GM23338 (cell line): Measurements from ENCODE around the gene LHX4. TPM values are rescaled to one million over a fixed set of nuclear protein-coding genes. Genes with fewer than 3 reads are reported as not detected.

Experiments
- ATAC-seq: fragments of 200-7000 bp; cut with Tn5 transposase; 3 replicates; pipeline ENCODE4 v1.9.1; 2020
- DNase-seq: peaks from one replicate; pipeline ENCODE4 v3.0.0-alpha.2; 2015; ENCODE audit warnings: low spot score
- H2AFZ ChIP-seq: fragments of 200-600 bp; sonication (generic); 2 replicates; pipeline ENCODE4 v1.8.0; 2016; ENCODE audit warnings: antibody characterized with exemption, mild to moderate bottlenecking, moderate library complexity
- H3F3A ChIP-seq: fragments of 200-600 bp; sonication (generic); replicated peaks from 2 replicates; pipeline ENCODE4 v1.8.0; 2017; ENCODE audit warnings: antibody characterized with exemption, mixed run types, low read depth
- H3K27ac ChIP-seq: fragments of 200-600 bp; sonication (generic); 2 replicates; pipeline ENCODE4 v1.6.1; 2016; ENCODE audit warnings: low read depth
- H3K27me3 ChIP-seq: fragments of 200-600 bp; sonication (generic); 2 replicates; pipeline ENCODE4 v1.8.0; 2016; ENCODE audit warnings: mild to moderate bottlenecking, mixed run types, moderate library complexity; ENCODE audit not compliant: insufficient read depth
- H3K36me3 ChIP-seq: fragments of 200-600 bp; sonication (generic); 2 replicates; pipeline ENCODE4 v1.8.0; 2016; ENCODE audit warnings: mild to moderate bottlenecking; ENCODE audit not compliant: insufficient read depth
- H3K4me1 ChIP-seq: fragments of 200-600 bp; sonication (generic); 2 replicates; pipeline ENCODE4 v1.8.0; 2016; ENCODE audit warnings: mild to moderate bottlenecking, moderate library complexity; ENCODE audit not compliant: insufficient read depth
- H3K4me2 ChIP-seq: fragments of 200-600 bp; sonication (generic); 2 replicates; pipeline ENCODE4 v1.7.1; 2017; ENCODE audit warnings: mixed run types
- H3K4me3 ChIP-seq: fragments of 200-600 bp; sonication (generic); 2 replicates; pipeline ENCODE4 v1.6.1; 2016; ENCODE audit warnings: mixed run types
- H3K79me2 ChIP-seq: fragments of 200-600 bp; sonication (generic); replicated peaks from 2 replicates; pipeline ENCODE4 v1.8.0; 2017; ENCODE audit warnings: mild to moderate bottlenecking; ENCODE audit not compliant: insufficient read depth
- H3K9me2 ChIP-seq: fragments of 200-600 bp; sonication (generic); 2 replicates; pipeline ENCODE4 v1.8.0; 2017; ENCODE audit not compliant: insufficient read depth
- H4K20me1 ChIP-seq: fragments of 200-600 bp; sonication (generic); replicated peaks from 2 replicates; pipeline ENCODE4 v1.8.0; 2017; ENCODE audit warnings: mild to moderate bottlenecking; ENCODE audit not compliant: insufficient read depth
- H3K27ac Mint-ChIP-seq: 2 replicates; pipeline ENCODE4 v1.8.0; 2020; ENCODE audit warnings: inconsistent platforms, mild to moderate bottlenecking, moderate library complexity, mixed read lengths
- H3K27me3 Mint-ChIP-seq: 3 replicates; pipeline ENCODE4 v1.8.0; 2022; ENCODE audit warnings: low read depth, mild to moderate bottlenecking, moderate library complexity, mixed read lengths, inconsistent platforms; ENCODE audit not compliant: insufficient read depth, poor library complexity
- H3K36me3 Mint-ChIP-seq: 3 replicates; pipeline ENCODE4 v1.8.0; 2021; ENCODE audit warnings: low read depth, mild to moderate bottlenecking, inconsistent platforms, moderate library complexity, mixed read lengths
- H3K4me1 Mint-ChIP-seq: 3 replicates; pipeline ENCODE4 v1.8.0; 2020; ENCODE audit warnings: mild to moderate bottlenecking, inconsistent platforms, mixed read lengths
- H3K4me3 Mint-ChIP-seq: 3 replicates; pipeline ENCODE4 v1.8.0; 2021; ENCODE audit warnings: moderate library complexity, mild to moderate bottlenecking, inconsistent platforms, mixed read lengths
- H3K9me3 Mint-ChIP-seq: 3 replicates; pipeline ENCODE4 v1.8.0; 2020; ENCODE audit warnings: moderate library complexity, mild to moderate bottlenecking, inconsistent platforms, mixed read lengths
- CREB1 ChIP-seq: fragments of 250-450 bp; sonication (Bioruptor Pico); IDR thresholded peaks from 2 replicates; pipeline ENCODE4 v1.5.0; 2020; ENCODE audit warnings: low read depth, mild to moderate bottlenecking, moderate library complexity
- EZH2 ChIP-seq: fragments of 200-600 bp; sonication (generic); IDR thresholded peaks from one replicate; pipeline ENCODE4 v1.8.0; 2017; ENCODE audit warnings: antibody characterized with exemption, mild to moderate bottlenecking, low read depth; ENCODE audit not compliant: unreplicated experiment
- EZH2phosphoT487 ChIP-seq: fragments of 200-600 bp; sonication (generic); IDR thresholded peaks from one replicate; pipeline ENCODE4 v1.8.1; 2018; ENCODE audit warnings: antibody characterized with exemption; ENCODE audit not compliant: unreplicated experiment
- NANOG ChIP-seq: IDR thresholded peaks from 2 replicates; pipeline ENCODE4 v1.6.1; 2016; ENCODE audit warnings: antibody characterized with exemption, borderline replicate concordance
- POLR2AphosphoS5 ChIP-seq: IDR thresholded peaks from 2 replicates; pipeline ENCODE4 v1.6.1; 2016; ENCODE audit warnings: antibody characterized with exemption, low read depth
- STAT1 ChIP-seq: IDR thresholded peaks from one replicate; pipeline ENCODE4 v1.6.1; 2016; ENCODE audit warnings: antibody characterized with exemption; ENCODE audit not compliant: unreplicated experiment
- ZNF331 ChIP-seq: fragments of 250-450 bp; sonication (Bioruptor Pico); IDR thresholded peaks from 2 replicates; pipeline ENCODE4 v1.5.0; 2020; ENCODE audit warnings: low read depth, mild to moderate bottlenecking, moderate library complexity
- polyA plus RNA-seq: library from polyadenylated mRNA; unstranded; fragments of >200 nt; fragmentation: Nextera tagmentation; extraction: Ambion mirVana; gene quantifications from 2 replicates; pipeline ENCODE4 v1.2.1, GENCODE V29; 2016
- total RNA-seq: library from RNA; depleted of rRNA; stranded (reverse); fragments of >200 nt; shearing (Covaris generic); gene quantifications from 2 replicates; pipeline ENCODE4 v1.2.3, GENCODE V29; 2014
- TF ChIP-seq, protein P1 (sequence below): IDR thresholded peaks from 2 replicates; pipeline ENCODE4 v1.6.1; 2016; ENCODE audit warnings: antibody characterized with exemption
- TF ChIP-seq, protein P2 (sequence below): IDR thresholded peaks from one replicate; pipeline ENCODE4 v1.6.1; 2018; ENCODE audit warnings: antibody characterized with exemption; ENCODE audit not compliant: unreplicated experiment
- TF ChIP-seq, protein P3 (sequence below): fragments of 250-450 bp; sonication (Bioruptor Pico); IDR thresholded peaks from 2 replicates; pipeline ENCODE4 v1.5.0; 2020; ENCODE audit warnings: mild to moderate bottlenecking, moderate library complexity

LHX4 gene
- total and polyA plus RNA-seq, 2 experiments from 2014 or later, result 1.4 to 2.5 TPM

DNA sequence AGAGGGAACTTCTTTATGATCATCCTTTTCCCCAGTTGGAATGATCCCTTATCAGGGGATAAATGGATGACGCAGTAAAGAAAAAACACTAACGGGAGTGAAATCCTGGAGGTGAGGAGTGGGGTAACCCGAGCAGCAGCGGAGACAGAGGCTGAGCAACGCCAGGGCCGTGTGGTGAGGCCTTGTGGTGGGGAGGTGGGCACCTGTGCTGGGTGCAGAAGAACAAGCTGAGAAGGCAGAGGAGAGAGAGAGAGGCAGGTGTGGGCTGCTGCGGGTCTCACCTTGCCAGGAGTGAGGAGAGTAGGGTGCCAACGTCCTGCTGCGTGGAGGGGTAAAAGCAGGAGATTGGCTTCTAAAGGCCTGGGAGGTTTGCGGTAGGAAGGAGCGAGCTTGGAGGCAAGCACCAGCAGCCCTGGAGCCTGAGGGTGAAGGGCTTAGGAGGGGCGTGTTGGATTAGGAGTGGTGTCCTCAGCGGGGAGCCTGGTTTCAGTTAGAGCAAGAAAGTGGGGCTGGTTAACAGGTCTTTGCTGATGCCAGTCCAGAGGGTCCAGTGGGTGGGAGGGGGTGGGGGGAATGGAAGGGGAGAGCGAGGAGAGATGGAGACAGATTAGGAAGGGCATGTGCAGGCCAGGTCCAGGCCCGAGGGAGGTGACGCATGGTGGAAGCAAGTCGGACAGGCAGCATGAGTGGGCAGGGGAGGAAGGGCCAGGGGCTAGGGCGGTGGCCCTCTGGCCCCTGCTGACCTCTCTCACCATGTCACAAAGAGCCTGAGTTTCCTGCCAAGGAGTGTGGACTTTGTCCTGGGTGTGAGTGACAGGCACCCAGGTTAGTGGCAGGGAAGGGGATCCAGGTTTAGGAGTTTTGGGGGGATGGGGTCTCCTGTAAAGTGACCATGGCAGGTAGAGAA is 36.7 kb upstream of the LHX4 start:
- Histone ChIP-seq H3K4me1 (no peaks in the 10 kb centered on the region), H3K79me2 (no peaks in the 10 kb centered on the region), H3K4me2 (no peak overlapping the region), H2AFZ (no peak overlapping the region), H3F3A (no peaks in the 10 kb centered on the region), H3K4me3 (no peak overlapping the region), H4K20me1 (no peaks in the 10 kb centered on the region), H3K36me3 (no peaks in the 10 kb centered on the region), H3K27ac (no peak overlapping the region), H3K9me2 (no peaks in the 10 kb centered on the region), H3K27me3 (no peaks in the 10 kb centered on the region)
- Mint-ChIP-seq H3K27me3 (peaks cover 10% of the 10 kb centered on the region), H3K4me1 (peaks cover 5% of the 10 kb centered on the region), H3K36me3 (peaks cover 33% of the 10 kb centered on the region), H3K27ac (no peak overlapping the region), H3K4me3 (no peak overlapping the region; the same call in 2 of the 3 replicates), H3K9me3 (no peaks in the 10 kb centered on the region)
- TF ChIP-seq, protein P1, sequence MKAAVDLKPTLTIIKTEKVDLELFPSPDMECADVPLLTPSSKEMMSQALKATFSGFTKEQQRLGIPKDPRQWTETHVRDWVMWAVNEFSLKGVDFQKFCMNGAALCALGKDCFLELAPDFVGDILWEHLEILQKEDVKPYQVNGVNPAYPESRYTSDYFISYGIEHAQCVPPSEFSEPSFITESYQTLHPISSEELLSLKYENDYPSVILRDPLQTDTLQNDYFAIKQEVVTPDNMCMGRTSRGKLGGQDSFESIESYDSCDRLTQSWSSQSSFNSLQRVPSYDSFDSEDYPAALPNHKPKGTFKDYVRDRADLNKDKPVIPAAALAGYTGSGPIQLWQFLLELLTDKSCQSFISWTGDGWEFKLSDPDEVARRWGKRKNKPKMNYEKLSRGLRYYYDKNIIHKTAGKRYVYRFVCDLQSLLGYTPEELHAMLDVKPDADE, result no peak
- no peak for TF ChIP-seq POLR2AphosphoS5
- TF ChIP-seq, protein P2, sequence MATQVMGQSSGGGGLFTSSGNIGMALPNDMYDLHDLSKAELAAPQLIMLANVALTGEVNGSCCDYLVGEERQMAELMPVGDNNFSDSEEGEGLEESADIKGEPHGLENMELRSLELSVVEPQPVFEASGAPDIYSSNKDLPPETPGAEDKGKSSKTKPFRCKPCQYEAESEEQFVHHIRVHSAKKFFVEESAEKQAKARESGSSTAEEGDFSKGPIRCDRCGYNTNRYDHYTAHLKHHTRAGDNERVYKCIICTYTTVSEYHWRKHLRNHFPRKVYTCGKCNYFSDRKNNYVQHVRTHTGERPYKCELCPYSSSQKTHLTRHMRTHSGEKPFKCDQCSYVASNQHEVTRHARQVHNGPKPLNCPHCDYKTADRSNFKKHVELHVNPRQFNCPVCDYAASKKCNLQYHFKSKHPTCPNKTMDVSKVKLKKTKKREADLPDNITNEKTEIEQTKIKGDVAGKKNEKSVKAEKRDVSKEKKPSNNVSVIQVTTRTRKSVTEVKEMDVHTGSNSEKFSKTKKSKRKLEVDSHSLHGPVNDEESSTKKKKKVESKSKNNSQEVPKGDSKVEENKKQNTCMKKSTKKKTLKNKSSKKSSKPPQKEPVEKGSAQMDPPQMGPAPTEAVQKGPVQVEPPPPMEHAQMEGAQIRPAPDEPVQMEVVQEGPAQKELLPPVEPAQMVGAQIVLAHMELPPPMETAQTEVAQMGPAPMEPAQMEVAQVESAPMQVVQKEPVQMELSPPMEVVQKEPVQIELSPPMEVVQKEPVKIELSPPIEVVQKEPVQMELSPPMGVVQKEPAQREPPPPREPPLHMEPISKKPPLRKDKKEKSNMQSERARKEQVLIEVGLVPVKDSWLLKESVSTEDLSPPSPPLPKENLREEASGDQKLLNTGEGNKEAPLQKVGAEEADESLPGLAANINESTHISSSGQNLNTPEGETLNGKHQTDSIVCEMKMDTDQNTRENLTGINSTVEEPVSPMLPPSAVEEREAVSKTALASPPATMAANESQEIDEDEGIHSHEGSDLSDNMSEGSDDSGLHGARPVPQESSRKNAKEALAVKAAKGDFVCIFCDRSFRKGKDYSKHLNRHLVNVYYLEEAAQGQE, result no peak
- no peak for TF ChIP-seq EZH2phosphoT487
- TF ChIP-seq ZNF331 (CRISPR knock-in tag), result no peak
- TF ChIP-seq CREB1 (CRISPR knock-in tag), result no peak
- no peak for TF ChIP-seq EZH2
- TF ChIP-seq, protein P3, sequence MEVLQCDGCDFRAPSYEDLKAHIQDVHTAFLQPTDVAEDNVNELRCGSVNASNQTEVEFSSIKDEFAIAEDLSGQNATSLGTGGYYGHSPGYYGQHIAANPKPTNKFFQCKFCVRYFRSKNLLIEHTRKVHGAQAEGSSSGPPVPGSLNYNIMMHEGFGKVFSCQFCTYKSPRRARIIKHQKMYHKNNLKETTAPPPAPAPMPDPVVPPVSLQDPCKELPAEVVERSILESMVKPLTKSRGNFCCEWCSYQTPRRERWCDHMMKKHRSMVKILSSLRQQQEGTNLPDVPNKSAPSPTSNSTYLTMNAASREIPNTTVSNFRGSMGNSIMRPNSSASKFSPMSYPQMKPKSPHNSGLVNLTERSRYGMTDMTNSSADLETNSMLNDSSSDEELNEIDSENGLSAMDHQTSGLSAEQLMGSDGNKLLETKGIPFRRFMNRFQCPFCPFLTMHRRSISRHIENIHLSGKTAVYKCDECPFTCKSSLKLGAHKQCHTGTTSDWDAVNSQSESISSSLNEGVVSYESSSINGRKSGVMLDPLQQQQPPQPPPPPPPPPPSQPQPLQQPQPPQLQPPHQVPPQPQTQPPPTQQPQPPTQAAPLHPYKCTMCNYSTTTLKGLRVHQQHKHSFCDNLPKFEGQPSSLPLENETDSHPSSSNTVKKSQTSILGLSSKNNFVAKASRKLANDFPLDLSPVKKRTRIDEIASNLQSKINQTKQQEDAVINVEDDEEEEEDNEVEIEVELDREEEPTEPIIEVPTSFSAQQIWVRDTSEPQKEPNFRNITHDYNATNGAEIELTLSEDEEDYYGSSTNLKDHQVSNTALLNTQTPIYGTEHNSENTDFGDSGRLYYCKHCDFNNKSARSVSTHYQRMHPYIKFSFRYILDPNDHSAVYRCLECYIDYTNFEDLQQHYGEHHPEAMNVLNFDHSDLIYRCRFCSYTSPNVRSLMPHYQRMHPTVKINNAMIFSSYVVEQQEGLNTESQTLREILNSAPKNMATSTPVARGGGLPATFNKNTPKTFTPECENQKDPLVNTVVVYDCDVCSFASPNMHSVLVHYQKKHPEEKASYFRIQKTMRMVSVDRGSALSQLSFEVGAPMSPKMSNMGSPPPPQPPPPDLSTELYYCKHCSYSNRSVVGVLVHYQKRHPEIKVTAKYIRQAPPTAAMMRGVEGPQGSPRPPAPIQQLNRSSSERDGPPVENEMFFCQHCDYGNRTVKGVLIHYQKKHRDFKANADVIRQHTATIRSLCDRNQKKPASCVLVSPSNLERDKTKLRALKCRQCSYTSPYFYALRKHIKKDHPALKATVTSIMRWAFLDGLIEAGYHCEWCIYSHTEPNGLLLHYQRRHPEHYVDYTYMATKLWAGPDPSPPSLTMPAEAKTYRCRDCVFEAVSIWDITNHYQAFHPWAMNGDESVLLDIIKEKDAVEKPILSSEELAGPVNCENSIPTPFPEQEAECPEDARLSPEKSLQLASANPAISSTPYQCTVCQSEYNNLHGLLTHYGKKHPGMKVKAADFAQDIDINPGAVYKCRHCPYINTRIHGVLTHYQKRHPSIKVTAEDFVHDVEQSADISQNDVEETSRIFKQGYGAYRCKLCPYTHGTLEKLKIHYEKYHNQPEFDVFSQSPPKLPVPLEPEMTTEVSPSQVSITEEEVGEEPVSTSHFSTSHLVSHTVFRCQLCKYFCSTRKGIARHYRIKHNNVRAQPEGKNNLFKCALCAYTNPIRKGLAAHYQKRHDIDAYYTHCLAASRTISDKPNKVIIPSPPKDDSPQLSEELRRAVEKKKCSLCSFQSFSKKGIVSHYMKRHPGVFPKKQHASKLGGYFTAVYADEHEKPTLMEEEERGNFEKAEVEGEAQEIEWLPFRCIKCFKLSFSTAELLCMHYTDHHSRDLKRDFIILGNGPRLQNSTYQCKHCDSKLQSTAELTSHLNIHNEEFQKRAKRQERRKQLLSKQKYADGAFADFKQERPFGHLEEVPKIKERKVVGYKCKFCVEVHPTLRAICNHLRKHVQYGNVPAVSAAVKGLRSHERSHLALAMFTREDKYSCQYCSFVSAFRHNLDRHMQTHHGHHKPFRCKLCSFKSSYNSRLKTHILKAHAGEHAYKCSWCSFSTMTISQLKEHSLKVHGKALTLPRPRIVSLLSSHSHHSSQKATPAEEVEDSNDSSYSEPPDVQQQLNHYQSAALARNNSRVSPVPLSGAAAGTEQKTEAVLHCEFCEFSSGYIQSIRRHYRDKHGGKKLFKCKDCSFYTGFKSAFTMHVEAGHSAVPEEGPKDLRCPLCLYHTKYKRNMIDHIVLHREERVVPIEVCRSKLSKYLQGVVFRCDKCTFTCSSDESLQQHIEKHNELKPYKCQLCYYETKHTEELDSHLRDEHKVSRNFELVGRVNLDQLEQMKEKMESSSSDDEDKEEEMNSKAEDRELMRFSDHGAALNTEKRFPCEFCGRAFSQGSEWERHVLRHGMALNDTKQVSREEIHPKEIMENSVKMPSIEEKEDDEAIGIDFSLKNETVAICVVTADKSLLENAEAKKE (CRISPR knock-in tag), result no peak
- TF ChIP-seq NANOG, result no peak
- no peak for TF ChIP-seq STAT1
- DNase-seq (no peak), ATAC-seq (no peak)
